Measurements from ENCODE around the gene CREBBP.

Gene CREBBP

DNA sequence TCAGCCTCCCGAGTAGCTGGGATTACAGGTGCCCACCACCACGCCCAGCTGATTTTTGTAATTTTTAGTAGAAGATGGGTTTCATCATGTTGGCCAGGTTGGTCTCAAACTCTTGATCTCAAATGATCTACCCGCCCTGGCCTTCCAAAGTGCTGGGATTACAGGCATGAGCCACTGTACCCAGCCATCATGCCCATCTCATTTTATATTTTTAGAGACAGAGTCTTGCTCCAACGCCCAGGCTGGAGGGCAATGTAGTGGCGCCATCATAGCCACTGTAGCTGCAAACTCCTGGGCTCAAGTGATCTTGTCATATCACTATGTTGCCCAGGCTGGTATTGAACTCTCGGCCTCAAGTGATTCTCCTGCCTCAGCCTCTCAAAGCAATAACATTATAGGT, 120.0 kb downstream of the CREBBP start:
- no peak for DNase-seq

DNA sequence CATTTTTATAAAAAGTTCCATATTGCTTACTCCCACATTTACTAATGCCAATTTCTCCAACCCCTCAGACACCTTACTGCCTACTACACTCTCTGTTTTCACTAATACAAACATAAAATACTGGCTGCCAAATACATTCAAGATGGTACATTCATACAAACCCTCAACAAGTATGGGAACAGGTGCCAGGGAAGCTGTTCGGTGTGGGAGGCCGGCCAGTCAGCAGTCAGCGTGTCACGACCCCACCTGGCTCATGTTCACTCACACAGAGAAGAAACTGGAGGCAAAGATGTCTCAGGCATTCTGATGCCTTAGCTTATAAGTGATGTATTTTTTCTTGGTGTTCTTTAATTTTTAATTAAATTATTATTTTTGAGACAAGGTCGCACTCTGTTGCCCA, 120.8 kb downstream of the CREBBP start:
- no peak for DNase-seq

DNA sequence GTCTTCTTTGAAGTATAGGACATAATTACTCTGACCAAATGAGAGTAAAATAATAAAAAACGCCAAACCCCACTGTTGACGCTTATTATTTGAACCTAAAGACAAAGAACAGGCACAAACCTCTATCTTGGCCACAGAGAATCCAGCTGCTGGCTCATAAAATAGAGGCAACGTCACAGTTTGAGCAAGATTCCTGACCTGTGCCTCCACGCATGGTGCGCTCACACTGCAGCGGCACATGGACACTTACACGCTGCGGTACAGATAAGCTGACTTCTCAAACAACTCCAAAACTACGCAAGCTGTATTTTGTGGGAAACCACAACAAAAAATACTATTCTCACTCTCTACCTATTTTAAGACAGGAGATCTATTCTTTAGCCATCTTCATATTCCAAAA, 124.4 kb downstream of the CREBBP start:
- no peak for DNase-seq

DNA sequence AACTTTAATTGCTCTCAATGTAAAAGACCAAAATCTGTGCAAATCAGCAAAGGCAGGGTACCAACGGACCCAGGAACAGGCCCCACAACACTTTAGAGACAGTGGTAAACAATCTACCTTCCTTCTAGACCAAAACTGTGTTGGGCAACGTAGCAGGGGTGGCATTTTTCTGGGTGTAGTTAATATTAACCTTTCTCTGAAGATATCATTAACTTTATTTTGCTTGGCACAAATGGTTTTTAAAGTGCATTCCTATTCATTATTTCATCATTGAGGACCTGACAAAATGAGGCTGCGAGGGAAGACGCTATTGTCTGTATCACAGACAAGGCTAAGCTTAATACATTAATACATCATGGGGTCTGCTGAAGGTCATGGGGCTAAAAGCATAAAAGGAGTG, 125.3 kb downstream of the CREBBP start:
- no peak for DNase-seq

DNA sequence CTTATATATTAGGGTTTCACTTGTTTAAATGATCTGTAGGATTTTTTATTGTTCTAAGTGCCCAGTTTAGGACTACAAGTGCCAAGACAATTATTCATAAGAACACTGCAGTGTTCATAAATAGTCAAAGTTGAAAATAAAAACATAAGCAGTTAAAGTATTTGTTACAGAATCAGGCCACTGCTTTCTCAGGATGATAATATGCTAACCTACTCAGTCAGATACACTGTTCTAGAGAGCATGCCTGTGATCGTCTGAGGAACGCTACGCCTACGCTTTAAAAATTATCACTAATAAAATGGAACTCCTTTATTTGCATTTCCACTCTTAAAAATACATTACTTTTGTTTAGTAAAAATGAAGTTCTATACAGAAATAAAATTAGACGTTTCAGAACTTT, 125.7 kb downstream of the CREBBP start:
- DNase-seq, result no peak

DNA sequence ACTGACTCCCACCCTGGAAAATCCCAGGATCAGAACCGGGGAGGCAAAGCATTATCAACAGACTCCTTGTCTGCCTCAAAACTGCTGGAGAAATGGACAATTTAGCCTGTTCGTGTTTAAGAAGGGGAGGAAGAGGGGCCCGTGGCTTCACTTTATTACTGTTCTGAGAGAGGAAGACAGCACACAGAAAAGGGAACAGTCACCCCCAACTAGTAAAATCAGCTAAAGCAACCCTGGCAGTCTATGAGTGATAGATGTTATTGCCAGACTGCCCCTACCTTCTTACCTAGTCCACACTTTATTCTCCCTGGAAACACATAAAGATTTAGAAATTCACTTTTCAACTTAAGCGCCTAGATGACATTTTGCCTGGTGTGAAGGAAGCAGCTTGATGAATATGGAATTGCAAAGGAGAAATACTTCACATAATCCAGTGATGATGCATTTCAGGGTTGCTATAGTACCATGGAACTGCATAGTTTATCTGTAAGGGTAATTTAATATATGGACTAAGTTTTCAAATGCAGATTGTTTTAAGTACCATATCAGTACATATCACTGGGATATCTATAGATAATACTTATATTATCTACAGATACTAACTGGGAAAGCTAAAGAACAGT, 126.3 kb downstream of the CREBBP start:
- DNase-seq, result peak in 1 of 2 experiments; percentile 1

DNA sequence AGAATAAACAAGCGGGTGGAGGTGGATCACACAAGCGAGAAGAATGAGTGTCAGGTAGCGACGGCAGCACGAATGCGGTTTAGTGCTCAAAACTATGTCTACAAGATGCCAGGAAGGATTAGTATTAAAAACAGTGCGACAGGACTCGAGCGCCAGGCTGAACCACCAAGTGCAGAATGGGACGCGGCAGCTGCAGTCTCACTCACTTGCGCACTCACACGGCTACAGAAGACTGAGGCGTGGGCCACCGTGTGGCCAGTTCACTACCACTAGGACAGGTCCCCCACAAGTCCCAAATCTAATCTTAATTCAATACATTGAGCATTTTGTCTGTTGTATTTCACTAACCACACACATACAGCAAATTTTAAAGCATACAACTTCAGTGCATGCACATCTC, 127.5 kb downstream of the CREBBP start:
- DNase-seq, result no peak

DNA sequence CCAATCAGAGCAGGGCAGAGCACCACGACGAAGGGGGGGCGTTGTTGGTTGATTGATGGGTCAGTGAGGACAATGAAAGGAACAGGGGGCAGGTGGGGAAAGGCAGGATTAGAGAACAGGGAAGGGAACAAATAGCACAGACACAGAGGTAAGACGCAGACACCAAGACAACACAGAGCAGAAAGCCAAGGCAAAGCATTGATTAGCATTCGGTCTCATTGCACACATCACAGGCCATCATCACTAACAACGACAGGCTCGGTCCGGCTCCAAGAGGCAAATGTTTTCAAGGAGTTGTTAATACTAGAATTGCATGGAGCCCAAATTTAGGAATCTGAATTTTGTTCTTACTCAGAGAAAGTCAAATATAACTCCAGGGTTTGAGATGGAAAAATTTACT, 128.6 kb downstream of the CREBBP start:
- no peak for DNase-seq

DNA sequence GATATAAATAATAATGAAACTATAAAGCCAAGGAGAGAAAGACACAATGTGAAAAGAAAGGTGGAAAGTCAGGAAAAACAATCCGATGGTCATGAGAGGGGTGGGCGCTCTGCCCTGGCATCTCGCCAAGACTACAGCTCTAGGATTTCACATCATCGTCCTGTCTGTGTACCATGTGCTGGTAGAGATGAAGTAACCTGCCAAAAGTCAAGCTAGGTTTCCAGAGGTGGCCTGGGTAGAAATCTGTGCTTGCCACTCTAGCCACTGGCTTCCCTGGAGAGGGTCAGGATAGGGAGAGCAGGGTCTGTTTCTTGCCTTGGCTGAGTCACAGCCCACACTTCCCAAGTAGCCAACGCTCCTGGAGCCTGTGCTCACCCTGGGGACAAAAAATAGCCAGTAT, 132.2 kb downstream of the CREBBP start:
- no peak for DNase-seq

DNA sequence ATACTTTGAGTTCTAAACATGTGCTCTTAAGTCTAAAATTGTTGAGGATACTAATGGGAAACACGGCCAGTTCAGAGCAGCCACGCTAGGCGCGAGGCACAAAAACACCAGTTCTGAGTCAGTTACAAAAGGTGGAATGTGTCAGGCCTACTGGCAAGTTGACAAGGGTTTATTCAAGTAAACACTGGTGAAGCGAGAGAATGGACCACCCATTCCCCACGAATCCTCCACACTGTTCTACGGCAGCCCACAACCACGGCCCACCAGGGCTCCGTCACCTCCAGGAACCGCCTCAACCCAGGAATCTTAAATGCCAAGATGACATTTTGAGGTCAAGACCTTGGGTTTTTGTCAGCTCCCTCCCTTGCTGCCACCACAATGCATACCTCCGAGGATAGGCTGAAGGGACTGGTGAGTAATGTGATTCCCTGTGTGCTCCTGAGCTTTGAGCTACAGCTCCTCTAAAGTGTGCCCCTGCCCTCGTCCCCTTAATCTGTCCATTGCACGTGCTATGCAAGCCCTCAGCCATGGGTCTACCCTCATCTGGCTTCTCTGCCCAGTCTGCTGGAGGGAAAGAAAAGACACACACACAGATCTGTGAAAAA, 134.7 kb downstream of the CREBBP start:
- no peak for DNase-seq

DNA sequence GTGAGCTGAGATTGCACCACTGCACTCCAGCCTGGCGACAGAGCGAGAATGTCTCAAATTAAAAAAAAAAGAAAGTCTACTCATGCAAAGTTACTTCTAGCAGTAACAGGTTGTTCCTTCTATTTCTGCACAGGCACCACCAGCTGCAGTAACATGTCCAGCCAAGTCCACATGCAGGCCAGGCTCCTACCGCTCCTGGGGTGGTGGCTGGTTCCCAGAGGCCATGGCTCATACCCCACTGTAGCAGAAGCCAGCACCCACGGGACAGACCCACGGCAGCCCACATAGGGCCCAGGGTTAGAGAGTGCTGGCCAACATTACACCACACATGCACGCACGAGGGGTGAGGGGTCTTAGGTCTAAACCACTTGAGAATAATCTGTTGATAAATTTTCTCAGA, 136.5 kb downstream of the CREBBP start:
- no peak for DNase-seq

DNA sequence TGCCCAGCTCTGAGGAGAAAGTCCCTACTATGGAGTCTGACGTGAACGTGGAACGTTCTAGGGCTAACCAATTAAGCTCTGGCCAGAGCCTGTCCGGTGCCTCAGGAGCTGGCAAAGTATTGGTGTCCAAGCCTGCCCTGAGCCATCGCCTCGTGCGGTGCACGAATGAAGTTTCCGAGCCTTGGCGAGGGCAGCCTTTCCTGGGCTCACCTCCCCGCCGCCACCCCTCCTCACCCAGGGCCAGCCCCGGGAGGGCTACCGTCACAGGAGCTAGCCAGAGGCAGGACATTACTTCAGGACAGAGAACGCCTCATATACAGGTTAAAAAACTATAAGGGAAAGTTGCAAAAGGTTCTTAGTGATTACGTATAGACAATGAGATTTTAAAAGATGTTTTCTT, 139.6 kb downstream of the CREBBP start:
- DNase-seq, result no peak

DNA sequence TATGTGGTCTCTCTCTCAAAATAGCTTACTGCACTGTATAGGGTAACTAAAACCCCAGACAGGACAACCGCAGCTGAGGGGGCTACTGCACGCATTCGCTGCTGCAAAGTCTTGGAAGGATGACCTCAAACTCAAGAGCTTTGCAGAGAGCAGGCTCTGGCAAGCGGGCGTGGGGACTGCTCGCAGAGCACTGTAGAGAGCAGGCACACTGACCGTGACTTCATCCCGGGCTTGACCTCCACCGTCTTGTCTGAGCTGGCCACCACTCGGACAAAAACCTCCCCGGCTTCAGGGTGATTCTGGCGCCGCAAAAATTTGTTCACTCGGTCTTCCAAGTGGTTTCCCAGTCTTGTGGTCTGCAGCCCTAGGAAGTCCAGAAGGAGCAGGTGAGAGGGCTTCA, 140.3 kb downstream of the CREBBP start:
- DNase-seq, result no peak

DNA sequence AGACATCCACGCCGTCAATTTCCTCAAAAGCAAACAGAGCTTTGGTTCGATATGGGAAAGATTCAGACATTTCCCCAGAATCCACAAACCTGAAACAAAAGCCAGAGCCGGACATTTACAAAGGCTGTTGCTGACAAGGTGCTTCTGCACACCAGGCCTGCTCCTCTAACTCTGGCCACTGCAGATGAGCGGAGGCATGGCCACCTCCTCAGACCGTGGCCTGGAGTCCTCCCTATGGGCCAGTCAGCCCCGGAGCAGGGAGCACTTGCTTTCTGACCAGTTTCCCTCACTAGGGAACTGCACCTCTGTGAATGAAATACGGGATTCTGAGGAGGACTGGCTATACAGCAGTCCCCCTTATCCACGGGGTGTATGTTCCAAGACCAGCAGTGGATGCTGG, 140.9 kb downstream of the CREBBP start:
- DNase-seq, result no peak

DNA sequence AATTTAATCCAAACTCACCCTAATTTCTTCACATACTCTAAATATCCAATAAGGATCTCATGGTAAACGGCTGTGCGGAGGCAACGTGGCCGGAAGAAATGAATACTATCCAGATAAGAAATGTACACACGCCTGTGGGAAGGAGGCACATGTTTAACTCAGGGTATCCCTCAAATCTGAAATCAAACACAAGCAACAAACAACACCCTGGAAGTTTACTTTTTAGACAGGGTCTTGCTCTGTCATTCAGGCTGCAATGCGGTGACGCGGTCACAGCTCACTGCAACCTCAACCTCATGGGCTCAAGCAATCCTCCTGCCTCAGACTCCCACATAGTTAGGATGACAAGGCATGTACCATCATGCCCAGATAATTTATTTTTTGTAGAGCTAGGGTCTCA, 142.0 kb downstream of the CREBBP start:
- no peak for DNase-seq

DNA sequence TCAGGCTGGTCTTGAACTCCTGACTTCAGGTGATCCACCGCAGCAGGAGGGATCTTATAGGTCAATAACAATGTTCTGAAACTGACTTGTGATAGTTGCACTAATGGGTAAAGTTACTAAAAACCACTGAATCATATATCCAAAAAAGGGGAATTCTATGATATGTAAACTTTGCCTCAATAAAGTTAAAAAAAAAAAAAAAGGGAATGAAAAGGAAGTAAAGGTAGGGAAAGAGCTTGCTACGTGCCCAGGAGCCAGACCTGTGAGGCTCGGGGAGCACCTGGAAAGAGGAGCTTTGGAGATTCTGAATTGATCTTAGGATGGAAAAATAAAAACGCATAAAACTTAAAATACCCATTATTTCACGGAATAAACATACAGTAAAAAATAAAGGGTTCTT, 142.4 kb downstream of the CREBBP start:
- DNase-seq, result no peak

DNA sequence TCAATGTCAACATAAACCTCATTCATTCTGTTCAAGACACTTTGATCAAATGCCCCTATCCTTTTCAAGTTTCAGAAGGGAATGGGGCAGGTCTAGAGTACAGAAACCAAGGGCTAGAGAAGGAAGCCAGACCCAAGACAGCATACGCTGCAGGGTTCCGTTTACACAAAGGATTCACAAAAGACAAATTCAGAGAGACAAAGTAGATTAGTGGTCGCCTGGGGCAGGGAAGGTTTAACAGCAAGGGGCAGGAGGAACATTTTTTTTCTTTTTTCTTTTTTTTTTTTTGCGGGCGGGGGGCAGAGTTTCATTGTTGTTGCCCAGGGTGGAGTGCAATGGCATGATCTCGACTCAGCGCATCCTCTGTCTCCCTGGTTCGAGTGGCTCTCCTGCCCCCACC, 143.3 kb downstream of the CREBBP start:
- no peak for DNase-seq

DNA sequence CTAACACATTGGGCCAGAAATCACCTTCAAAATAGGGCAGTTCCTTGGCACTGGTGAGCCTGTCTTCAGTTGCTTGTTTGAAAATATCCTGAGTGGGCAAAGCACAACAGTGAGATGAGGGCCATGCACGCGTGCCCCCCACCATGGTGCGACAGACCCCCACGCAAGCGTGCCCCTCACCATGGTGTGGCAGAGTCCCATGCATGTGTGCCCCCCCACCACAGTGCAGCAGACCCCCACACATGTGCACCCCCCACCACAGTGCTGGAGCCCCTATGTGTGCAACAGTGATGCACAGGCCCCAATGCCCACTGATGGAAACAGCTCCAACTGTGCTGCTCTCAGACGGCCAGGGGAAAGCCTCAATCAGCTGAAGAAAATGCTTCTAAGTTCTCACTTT, 144.4 kb downstream of the CREBBP start:
- no peak for DNase-seq

DNA sequence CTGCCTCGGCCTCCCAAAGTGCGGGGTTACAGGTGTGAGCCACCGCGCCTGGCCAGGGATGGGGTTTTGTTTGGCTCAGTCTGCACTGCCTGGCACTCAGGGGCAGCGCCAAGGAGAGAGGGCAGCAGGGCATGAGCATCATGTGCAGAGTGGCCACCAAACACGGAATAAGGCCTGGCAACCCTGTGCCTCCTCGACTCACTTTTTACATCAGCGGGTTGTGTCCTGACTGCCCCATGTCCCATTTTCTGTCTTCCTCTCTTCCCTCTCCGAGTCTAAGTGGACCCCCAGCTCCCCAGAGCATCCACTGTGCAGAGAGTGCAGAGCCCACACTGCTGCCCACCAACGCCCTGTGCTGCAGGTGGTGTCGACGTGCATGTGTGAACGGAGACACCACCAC, 145.0 kb downstream of the CREBBP start:
- no peak for DNase-seq

DNA sequence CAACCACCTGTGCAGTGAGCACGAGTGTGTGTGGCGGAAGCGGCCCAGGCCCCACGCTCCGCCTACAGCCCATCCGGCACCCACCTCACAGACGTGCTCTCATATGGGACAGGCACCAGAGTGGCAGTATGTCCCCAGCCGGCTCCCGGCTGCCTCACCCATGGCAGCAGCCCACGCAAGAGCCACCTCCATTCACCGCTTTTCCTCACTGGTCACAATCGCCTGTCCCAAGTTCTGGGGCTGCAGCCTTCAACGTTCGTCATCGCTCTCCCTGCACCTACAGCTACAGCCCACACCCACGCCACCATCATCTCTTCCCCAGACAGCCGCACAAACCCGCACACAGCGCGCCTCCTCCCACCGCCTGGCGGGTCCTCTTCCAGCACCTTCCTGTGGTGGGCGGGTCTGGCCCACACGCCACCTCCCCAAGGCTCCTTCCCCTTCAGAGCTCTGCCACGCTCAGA, 145.7 kb downstream of the CREBBP start:
- no peak for DNase-seq

DNA sequence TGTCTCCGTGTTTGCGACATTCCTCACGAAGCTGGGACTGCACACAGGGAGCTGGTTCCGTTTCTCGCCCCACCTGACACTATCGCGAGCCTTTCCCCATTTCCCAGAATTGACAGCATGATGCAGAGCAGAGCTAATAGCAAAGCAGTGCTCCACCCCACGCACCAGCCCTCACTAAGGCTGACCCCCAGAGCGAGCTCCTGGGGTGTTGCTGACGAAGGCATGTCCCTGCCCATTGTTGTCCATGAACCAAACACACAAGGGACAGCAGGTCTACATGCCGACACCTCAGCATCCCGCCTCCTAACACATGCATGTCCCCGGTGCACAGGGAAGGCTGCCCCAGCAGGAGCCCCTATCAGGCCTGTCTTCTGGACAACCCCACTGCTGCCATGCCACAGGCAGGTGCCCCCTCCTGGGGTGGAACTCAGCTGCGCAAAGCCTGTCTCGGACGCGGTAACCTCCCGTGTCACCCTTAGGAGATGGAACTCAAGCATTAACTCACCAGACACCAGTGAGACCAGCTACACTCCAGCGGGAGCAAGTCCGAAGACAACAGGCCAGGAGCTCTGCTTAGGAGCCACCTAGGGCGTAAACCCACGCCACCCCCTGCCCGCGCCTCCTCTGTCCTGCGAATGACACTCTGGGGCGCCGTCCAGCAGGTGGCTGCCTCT, 146.3 kb downstream of the CREBBP start:
- DNase-seq, result no peak

DNA sequence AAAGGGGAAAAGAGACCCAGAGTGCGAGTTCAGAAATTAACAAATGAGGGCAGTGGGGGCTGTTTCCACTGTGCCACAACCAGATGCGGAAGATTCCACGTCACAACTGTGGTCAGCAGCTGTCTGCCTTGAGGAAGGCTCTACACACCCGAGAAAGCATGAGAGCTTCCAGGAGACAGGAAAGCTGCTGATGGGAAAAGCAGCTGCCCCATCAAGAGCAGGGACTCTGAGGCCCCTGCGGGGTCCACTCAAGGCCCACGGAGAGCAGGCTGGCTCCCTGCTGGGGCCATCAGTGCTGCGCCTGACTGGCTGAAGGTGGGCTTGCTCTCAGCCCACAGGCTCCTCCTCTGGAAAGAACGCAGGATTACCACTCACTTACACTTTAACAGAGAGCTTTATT, 148.3 kb downstream of the CREBBP start:
- DNase-seq, result no peak

DNA sequence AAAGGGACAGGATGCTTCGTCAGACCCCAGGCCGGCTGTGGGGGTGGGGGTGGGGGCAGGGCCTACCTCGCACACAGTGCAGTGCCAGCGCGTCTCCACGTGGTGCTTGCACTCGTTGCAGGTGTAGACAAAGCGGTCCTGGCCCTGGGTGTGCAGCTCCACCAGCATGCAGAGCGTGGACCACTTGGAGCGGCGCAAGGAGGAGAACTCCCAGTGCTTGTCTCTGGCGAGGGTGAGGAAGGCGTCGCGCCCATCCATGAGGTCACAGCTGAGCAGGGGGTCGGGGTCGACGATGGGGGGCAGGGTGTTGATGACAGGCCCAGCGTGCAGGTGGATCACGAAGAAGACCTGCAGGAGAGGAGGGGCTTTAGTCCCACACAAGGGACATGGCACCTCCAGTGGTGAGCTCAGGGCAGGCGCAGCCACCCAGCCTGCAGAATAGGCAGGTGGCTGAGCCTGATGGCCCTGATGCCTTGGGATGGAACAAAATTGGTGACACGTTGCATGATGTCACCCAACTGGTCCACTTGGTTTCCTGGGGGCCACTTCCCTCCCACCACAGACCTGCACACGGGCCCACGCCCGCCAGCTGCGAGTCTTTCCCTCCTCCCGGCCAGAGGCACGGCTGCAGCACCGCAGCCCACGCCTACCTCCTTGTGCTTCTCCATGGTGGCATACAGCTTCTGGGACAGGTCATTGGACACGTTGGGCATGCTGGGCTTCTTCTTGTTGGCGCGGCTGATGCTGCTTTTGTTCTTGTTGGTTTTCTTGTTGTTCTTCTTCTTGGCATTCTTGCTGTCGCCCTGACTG, 149.2 kb downstream of the CREBBP start:
- no peak for DNase-seq
